ENCODE data around the gene ABHD12B.

The ABHD12B gene, protein sequence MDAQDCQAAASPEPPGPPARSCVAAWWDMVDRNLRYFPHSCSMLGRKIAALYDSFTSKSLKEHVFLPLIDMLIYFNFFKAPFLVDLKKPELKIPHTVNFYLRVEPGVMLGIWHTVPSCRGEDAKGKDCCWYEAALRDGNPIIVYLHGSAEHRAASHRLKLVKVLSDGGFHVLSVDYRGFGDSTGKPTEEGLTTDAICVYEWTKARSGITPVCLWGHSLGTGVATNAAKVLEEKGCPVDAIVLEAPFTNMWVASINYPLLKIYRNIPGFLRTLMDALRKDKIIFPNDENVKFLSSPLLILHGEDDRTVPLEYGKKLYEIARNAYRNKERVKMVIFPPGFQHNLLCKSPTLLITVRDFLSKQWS

GRCh38 chr14:50871914-50872732 lies at the start of gene ABHD12B:
ABHD12B (plus strand) TSS chr14:50872053; CDS start chr14:50872175, 122 bp downstream.
- DNase-seq (ENCODE audit: low spot score): no peak

DNA sequence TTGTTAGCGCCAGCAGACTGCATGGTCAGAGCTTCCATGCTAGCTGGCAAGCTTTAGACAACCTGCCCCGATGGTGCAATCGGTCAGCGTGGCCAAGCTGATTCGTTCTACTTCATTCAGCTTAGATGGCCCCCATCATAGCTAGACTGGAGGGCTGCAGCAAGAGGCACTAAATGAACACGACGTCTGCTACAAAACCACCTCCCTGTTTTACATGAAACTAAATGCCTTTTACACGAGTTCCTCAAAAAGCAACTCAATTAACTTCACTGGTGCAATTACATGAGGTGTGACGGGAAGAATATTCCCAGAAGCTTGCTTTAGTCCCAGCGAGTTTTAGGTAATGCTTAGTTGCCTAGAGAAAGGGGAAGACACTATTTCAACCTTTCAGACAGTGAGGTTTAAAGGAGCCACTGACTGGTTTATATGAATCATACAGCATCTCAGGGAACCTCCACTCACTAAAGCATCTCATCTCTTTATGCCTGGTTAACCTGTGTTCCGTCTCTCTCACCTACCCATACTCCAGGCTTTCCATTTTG lies 49.3 kb upstream of the ABHD12B start:
- DNase-seq (ENCODE audit: low spot score): no peak

GRCh38 chr14:50823051-50823761 lies 48.6 kb upstream of the ABHD12B start:
- DNase-seq (ENCODE audit: low spot score): no peak

- DNase-seq (ENCODE audit: low spot score): no peak
These were observed 47.9 kb upstream of the ABHD12B start for GRCh38 chr14:50823762-50824636.

GRCh38 chr14:50825307-50825706 lies 46.5 kb upstream of the ABHD12B start:
- DNase-seq (ENCODE audit: low spot score): no peak

DNA sequence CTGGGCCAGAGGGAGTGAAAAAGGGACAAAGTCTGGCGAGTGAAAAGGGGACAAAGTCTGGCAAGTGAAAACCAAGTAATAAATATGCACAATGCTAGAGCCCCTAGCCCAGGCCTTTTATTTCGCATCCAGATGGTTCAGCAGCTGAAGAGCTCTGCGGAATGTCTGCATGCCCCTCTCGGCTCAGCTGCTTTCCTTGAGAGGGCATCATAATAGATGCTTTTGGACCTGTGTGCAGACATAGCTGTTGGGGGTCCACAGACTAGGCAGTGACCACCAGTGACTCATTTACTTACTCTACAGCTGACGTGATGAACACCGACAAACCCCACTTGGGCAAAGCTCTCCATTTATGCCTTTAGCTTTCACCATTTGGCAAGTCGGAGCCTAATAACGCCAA lies 45.2 kb upstream of the ABHD12B start:
- DNase-seq (ENCODE audit: low spot score): no peak

DNA sequence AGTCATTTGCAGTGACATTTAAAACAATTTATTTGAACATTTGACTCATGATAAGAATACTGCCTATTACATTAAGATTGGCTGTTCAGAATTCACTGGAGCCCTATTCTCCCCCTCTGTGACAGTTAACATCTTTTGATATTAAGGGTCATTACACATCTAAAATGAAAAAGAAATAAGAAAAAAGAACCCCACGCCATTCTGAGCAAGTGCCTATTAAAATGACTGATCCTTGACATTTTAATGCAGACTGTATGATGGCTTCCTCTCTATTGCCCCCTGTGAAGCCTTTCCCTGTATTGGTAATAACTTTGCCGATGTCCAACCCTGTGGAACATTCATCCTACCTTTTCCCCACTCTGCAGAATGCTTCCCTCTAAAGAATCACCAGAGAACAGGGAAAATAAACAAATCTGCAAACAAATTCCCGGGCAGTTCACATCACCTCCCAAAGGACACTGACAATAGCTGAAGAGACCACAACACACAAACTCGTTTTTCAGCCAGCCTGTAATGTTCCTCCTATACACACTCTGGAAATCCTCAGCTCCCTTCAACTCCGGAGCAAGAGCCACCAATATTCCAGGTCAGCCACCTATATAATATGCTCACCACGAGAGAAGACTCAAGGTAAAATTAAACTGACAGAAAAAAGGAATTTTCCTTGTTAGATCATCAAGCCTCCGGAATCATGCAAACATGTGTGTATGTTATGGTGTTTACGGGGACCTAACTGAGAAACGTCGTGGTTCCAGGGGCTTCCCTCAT lies 42.9 kb upstream of the ABHD12B start:
- DNase-seq (ENCODE audit: low spot score): no peak

DNA sequence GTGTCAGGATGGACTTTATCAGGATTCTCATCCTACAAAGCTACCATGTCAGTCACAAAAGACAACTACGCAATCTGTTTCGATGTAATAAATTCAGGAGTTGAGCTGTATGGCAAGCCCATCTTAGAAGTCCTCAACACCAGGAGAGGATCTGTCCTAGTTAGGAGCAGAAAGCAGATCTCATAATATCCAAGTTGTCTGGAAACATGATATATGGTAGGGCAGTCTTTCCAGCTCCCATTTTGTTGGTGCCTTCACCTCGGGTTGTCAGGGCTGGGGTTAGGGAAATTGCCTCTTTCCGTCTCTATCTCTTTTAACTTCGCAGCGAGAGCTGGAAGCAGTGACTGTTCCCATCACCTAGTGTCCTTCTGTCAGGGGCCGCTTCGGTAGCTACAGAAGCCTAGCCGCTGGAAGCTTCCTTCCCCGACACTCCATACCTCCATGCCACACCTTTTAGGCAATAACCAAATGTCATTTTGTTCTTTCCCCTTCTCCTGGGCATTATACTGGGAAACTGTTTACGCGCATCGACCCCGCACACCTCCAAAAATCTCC lies 42.3 kb upstream of the ABHD12B start:
- no peak for DNase-seq (ENCODE audit: low spot score)

DNA sequence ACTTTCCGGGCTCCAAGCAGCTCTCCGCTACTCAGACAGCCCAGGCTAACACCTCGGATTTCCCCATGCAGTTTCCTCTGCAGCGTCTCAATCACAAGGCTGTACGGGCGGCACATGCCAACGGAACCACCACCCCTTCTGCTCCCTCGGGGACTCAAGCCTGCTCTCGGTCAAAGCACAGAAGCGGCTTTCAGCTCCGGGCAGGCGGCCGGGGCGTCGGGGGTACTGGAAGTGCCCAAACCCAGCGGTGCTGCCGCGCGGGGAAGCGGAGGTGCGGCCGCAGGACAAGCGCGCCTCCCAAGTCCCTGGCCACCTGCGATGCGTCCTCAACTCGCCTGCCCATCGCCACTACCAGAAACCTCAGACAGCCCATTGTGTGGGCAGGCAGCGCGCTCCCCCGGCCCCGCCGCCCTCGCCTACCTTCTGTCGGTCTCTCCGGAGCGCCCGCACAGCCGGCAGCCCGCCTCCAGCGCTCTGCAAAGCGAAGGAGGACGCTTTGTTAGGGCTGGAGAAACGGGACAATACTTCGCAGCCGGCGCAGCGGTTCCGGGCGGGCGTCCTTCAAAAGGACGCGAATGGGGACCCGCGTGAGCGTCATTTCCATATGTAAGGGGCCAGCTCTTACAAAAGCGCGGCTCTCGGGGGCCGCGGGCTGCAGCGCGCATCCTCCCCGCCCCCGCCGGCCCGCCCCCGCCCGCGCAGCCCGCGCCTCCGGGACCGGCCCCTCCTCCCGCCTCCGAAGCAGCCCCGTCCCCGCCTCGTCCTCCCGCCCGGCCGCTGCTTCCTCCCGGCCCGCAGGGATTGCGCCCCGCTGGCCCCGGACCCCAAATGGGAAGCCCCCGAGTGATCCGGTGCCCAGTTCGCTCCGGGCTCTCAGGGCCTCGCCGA lies 41.6 kb upstream of the ABHD12B start:
- no peak for DNase-seq (ENCODE audit: low spot score)

DNA sequence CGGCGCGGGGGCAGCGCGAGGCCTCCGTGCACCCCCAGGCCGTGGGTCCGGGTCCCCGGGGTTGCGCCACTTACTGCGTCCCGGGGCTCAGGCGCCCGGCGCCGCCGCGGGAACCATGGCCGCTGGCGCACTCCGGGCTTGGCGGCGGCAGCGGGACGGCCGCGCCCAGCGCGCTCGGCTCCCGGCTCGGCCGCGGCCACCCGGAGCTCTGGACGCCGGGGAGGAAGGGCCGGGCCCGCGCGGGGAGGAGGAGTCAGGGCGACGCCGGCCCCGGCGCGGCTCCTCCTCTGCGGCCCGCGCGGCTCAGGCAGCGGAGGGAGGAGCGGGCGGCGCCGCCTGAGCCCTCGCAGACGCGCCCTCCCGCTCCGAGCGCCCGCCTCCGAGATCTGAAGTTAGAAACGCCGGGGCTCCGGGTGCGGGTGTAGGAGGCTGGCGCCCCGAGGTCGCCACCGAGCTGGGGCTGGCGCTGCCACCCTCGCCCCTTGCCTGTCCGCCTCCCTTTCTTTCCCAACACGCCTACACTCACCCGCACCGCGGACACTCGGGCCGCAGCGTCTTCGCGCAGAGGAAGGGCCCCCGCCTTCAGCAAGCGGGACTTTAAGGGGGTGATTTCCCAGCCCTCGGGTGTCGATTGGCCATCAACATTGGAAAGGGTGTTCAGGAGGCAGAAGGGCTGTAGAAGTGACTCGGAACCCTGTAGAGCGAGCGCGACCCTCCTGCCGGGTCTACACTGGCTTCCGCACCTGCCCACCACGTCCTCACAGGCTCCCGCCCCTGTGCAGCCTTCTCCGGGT lies 40.7 kb upstream of the ABHD12B start, which contains the start of gene NIN:
NIN (minus strand) TSS at position 231 of the 794 bp plus-strand sequence. CDS start 9,106 bp downstream, outside the sequence.
- peak; percentile 54 for DNase-seq (ENCODE audit: low spot score)

- no peak for DNase-seq (ENCODE audit: low spot score)
These were observed 40.1 kb upstream of the ABHD12B start for GRCh38 chr14:50831726-50832168.

GRCh38 chr14:50832935-50833630 lies 38.8 kb upstream of the ABHD12B start:
- no peak for DNase-seq (ENCODE audit: low spot score)

GRCh38 chr14:50834802-50835276 lies 37.0 kb upstream of the ABHD12B start:
- DNase-seq (ENCODE audit: low spot score): no peak

- no peak for DNase-seq (ENCODE audit: low spot score)
These were observed 36.6 kb upstream of the ABHD12B start for GRCh38 chr14:50835280-50835679.

DNA sequence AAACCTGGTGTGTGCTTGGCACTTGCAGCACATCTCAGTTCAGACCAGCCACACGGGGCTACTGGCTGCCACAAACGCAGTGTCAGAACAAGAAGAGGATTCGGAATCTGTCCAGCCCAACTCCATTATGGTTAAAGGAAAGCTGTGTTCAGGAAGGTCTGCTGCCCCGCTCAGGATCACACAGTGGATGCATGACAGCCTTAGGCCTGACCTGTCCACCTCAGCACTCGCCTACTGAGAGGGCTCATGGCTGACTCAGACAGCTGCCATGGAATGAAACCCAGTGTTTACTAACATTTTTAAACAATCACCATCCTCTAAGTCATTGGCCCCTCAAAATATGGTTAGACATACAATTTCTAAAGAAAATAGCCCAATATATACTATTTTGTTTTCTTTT lies 35.3 kb upstream of the ABHD12B start:
- no peak for DNase-seq (ENCODE audit: low spot score)

DNA sequence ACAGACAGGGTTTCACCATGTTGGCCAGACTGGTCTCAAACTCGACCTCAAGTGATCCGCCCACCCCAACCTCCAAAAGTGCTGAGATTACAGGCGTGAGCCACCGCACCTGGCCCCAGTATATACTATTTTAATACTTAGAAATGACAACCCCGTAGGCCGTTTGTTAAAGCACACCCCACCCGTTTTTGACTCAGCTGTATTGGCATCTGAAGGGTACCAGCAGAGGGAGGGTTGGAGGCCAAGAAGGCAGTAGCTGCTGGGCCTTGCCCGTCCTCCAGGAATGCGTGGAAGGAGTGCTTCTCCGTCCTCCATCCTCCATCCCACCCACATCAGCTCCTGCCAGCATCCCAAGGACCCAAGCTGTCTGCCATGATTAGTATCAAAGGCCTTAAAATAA lies 34.6 kb upstream of the ABHD12B start:
- DNase-seq (ENCODE audit: low spot score): no peak

GRCh38 chr14:50837850-50838470 lies 33.9 kb upstream of the ABHD12B start:
- no peak for DNase-seq (ENCODE audit: low spot score)

Measured in hematopoietic multipotent progenitor cell treated with erythropoietin and hydrocortisone succinate and interleukin-3 and kit ligand, for 17 days (in vitro differentiated cells).